Parietal lobe (tissue), 2 donors: ENCODE measurements around the gene SLC25A43. TPM values are rescaled to one million over a fixed set of nuclear protein-coding genes. Genes with fewer than 3 reads are reported as not detected.
A peak's percentile ranks its signal among the peaks of the same experiment; 100 is the strongest.

Experiments used
- small RNA-seq: library from RNA; depleted of rRNA; stranded (forward); fragments of <200 nt; gene quantifications from one replicate; pipeline ENCODE3, GENCODE V24; 2014; ENCODE audit warnings: low replicate concordance
- total RNA-seq: library from RNA; depleted of rRNA; stranded (reverse); fragments of >200 nt; gene quantifications from one replicate; pipeline ENCODE4 v1.2.3, GENCODE V29; 2014

Gene SLC25A43
- total RNA-seq = 3.8 TPM

GRCh38 chrX:119398974-119399771, at the start of gene SLC25A43:
Gene SLC25A43 (plus strand): TSS chrX:119399336. CDS start chrX:119399404, 68 bp downstream.

DNA sequence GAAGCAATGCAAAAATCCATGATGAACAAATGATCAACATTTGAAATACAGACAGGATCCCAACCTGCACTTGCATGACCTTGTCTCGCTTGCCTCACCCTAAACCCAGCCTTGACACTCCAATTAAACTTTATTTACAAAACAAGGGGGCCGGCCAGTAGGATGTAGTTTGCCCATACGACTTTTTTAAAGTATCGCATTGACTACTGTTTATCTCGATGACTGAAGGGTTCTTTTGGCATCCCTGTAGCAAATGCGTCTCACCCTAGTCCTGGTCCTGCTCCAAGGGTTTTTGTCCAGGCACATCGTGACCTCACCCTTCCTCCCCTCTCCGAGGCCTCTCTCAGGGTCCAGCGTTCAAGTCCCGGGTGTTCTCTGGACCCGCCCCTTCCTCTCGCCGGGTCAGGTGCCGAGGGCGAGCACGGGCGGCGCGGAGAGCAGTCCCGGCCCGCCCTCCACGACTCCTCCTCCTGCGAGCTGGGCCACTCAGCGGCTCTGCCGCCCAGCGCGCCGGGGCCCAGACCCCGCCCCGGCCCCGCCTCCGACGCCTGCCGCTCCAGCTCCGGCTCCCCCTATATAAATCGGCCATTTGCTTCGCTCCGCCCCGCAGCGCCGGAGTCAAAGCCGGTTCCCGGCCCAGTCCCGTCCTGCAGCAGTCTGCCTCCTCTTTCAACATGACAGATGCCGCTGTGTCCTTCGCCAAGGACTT, 68.9 kb downstream of the SLC25A43 start, which contains the start of gene SLC25A5:
Gene SLC25A5 (plus strand): TSS at position 603 of the 709 bp plus-strand sequence. CDS start 72 bp downstream, at position 675.

Small RNA genes within 50 kb of the gene (small RNA-seq; reads per million reads assigned to genes)
- gene RNU1-67P = 1.8 reads per million, percentile 79 among the genes with 10 or more reads in this experiment
- gene RNY3P16 = 0.09 reads per million

Other genes starting within 250 kb of the SLC25A43 start
- 140 TPM for gene PGRMC1, start 163.1 kb upstream of the SLC25A43 start, total RNA-seq
- gene SLC25A5, start 69.1 kb downstream of the SLC25A43 start, total RNA-seq = 66.4 TPM
- gene STEEP1, start 166.1 kb downstream of the SLC25A43 start, total RNA-seq = 23.8 TPM
- gene UBE2A, start 175.2 kb downstream of the SLC25A43 start, total RNA-seq = 39.8 TPM
- 16.9 TPM for gene NKRF, start 207.1 kb downstream of the SLC25A43 start, total RNA-seq